HCT116 (cell line): ENCODE data around the gene PODN. TPM values are rescaled to one million over a fixed set of nuclear protein-coding genes. Genes with fewer than 3 reads are reported as not detected.

Source experiments
- ATAC-seq: fragments of 200-7000 bp; cut with Tn5 transposase; 2 replicates; pipeline ENCODE4 v1.9.1; 2020; ENCODE audit warnings: mild to moderate bottlenecking, moderate library complexity
- BruUV-seq: library from RNA; stranded (reverse); fragments of 400-500 nt; replicated peaks from 2 replicates; lab custom pipeline; 2021; lab: Mats Ljungman, UMichigan
- CTCF ChIA-PET: fragments of 300-600 bp; sonication (Branson Sonifier 250); formaldehyde crosslinking; loops from one replicate; lab custom pipeline; 2021; ENCODE audit warnings: antibody characterized with exemption; lab: Charles Lee
- POLR2A ChIA-PET: fragments of 300-600, 350-600 bp; sonication (Branson Sonifier 250); formaldehyde crosslinking; loops from one replicate; lab custom pipeline; 2021; ENCODE audit warnings: antibody characterized with exemption; lab: Charles Lee
- RAD21 ChIA-PET, 2 experiments: fragments of 300-600 bp; sonication (Branson Sonifier 250); formaldehyde crosslinking; loops; one replicate each; lab custom pipeline; 2023; ENCODE audit warnings: low total read pairs in 2 of 2; ENCODE audit not compliant: uncharacterized antibody in 2 of 2, unreplicated experiment in 2 of 2, low non-redundant PET in 1 of 2; lab: Charles Lee
- DNase-seq: peaks from one replicate; pipeline ENCODE4 v3.0.0-alpha.2; 2010; ENCODE audit warnings: low read depth, low spot score
- H2AFZ ChIP-seq: fragments of 200-600 bp; shearing (Covaris generic), sonication (generic); 2 replicates; pipeline ENCODE4 v1.6.1; 2017; ENCODE audit warnings: low read depth, mixed run types, mixed read lengths, antibody characterized with exemption, low read length; ENCODE audit not compliant: poor library complexity, severe bottlenecking
- H3K27ac ChIP-seq: 2 replicates; pipeline ENCODE4 v1.5.1; 2012; ENCODE audit warnings: low read depth, low read length
- H3K27me3 ChIP-seq: fragments of 200-600 bp; sonication (generic); 2 replicates; pipeline ENCODE4 v1.6.1; 2016; ENCODE audit warnings: mixed run types, low read length, mixed read lengths; ENCODE audit not compliant: insufficient read depth
- H3K36me3 ChIP-seq, 2 experiments: fragments of 200-500 bp in 1 of 2; fragments of 200-600 bp in 1 of 2; sonication (Bioruptor generic) in 1 of 2; sonication (generic) in 1 of 2; 2 replicates each; pipeline versions ENCODE4 v1.5.1 to v1.6.1; 2014 to 2016; ENCODE audit warnings: low read length in 2 of 2, inconsistent platforms in 1 of 2, mixed read lengths in 1 of 2, mixed run types in 1 of 2; ENCODE audit not compliant: insufficient read depth in 2 of 2, control insufficient read depth in 1 of 2
- H3K4me1 ChIP-seq, 2 experiments: fragments of 200-600 bp in 1 of 2; sonication (generic) in 1 of 2; 2 replicates each; pipeline versions ENCODE4 v1.5.1 to v1.6.1; 2012 to 2017; ENCODE audit warnings: low read length in 2 of 2, inconsistent platforms in 1 of 2, mild to moderate bottlenecking in 1 of 2, mixed read lengths in 1 of 2, mixed run types in 1 of 2, moderate library complexity in 1 of 2; ENCODE audit not compliant: insufficient read depth in 2 of 2, control insufficient read depth in 1 of 2
- H3K4me2 ChIP-seq: fragments of 200-600 bp; sonication (generic); 2 replicates; pipeline ENCODE4 v1.6.1; 2017; ENCODE audit warnings: mixed run types, low read length, mixed read lengths
- H3K4me3 ChIP-seq, 2 experiments: fragments of 200-600 bp in 1 of 2; sonication (generic) in 1 of 2; replicated peaks in 1 of 2; 2 replicates each; pipeline ENCODE4 v1.5.1; 2011 to 2016; ENCODE audit warnings: low read length in 2 of 2, control low read depth in 1 of 2, low read depth in 1 of 2, mild to moderate bottlenecking in 1 of 2, mixed read lengths in 1 of 2, mixed run types in 1 of 2
- H3K79me2 ChIP-seq: fragments of 200-600 bp; sonication (generic); 2 replicates; pipeline ENCODE4 v1.6.1; 2017; ENCODE audit warnings: mild to moderate bottlenecking, mixed run types, low read length, moderate library complexity, mixed read lengths; ENCODE audit not compliant: insufficient read depth
- H3K9ac ChIP-seq: fragments of 200-600 bp; sonication (generic); 2 replicates; pipeline ENCODE4 v1.6.1; 2016; ENCODE audit warnings: low read length, mixed read lengths
- H3K9me2 ChIP-seq: fragments of 200-600 bp; sonication (generic), shearing (Covaris generic); 2 replicates; pipeline ENCODE4 v1.6.1; 2017; ENCODE audit warnings: mixed run types, mild to moderate bottlenecking, moderate library complexity; ENCODE audit not compliant: insufficient read depth
- H3K9me3 ChIP-seq, 2 experiments: fragments of 200-500 bp in 1 of 2; fragments of 200-600 bp in 1 of 2; sonication (Bioruptor generic) in 1 of 2; sonication (generic) in 1 of 2; 2 replicates each; pipeline ENCODE4 v1.6.1; 2014 to 2017; ENCODE audit warnings: low read length in 2 of 2, mixed read lengths in 2 of 2, inconsistent platforms in 1 of 2, low read depth in 1 of 2, mild to moderate bottlenecking in 1 of 2, mixed run types in 1 of 2, moderate library complexity in 1 of 2; ENCODE audit not compliant: control insufficient read depth in 1 of 2, insufficient read depth in 1 of 2
- H4K20me1 ChIP-seq: fragments of 200-600 bp; sonication (generic), shearing (Covaris generic); 2 replicates; pipeline ENCODE4 v1.6.1; 2017; ENCODE audit warnings: mixed run types, mild to moderate bottlenecking, moderate library complexity; ENCODE audit not compliant: insufficient read depth
- ATF3 ChIP-seq: IDR thresholded peaks from 2 replicates; pipeline ENCODE4 v1.6.1; 2012
- CEBPB ChIP-seq: IDR thresholded peaks from 2 replicates; pipeline ENCODE4 v1.6.1; 2012; ENCODE audit warnings: low read depth
- CTCF ChIP-seq, 3 experiments: fragments of 200-600 bp in 1 of 3; sonication (generic) in 1 of 3; IDR thresholded peaks in 2 of 3; conservative IDR thresholded peaks in 1 of 3; 2 replicates each; pipeline ENCODE4 v1.5.1; 2012 to 2017; ENCODE audit warnings: low read depth in 2 of 3, low read length in 2 of 3, antibody characterized with exemption in 1 of 3, borderline replicate concordance in 1 of 3, control low read depth in 1 of 3, mild to moderate bottlenecking in 1 of 3, mixed read lengths in 1 of 3, mixed run types in 1 of 3, moderate library complexity in 1 of 3; ENCODE audit not compliant: insufficient read depth in 1 of 3
- EGR1 ChIP-seq: IDR thresholded peaks from 2 replicates; pipeline ENCODE4 v1.6.1; 2012; ENCODE audit warnings: low read depth
- EZH2 ChIP-seq: fragments of 200-600 bp; sonication (generic); IDR thresholded peaks from 2 replicates; pipeline ENCODE4 v1.6.1; 2017; ENCODE audit warnings: antibody characterized with exemption, mixed run types
- FOSL1 ChIP-seq: IDR thresholded peaks from 2 replicates; pipeline ENCODE4 v1.6.1; 2012; ENCODE audit warnings: low read depth
- JUND ChIP-seq: IDR thresholded peaks from 2 replicates; pipeline ENCODE4 v1.6.1; 2012
- MAX ChIP-seq: IDR thresholded peaks from 2 replicates; pipeline ENCODE4 v1.6.1; 2012
- POLR2A ChIP-seq: IDR thresholded peaks from 2 replicates; pipeline ENCODE4 v1.7.0; 2011; ENCODE audit warnings: borderline replicate concordance; ENCODE audit not compliant: insufficient read depth, insufficient read length; ENCODE audit errors: extremely low read depth
- POLR2AphosphoS5 ChIP-seq: IDR thresholded peaks from 2 replicates; pipeline ENCODE4 v1.6.1; 2011; ENCODE audit warnings: mild to moderate bottlenecking, low read depth, low read length, moderate library complexity
- SIN3A ChIP-seq: IDR thresholded peaks from 2 replicates; pipeline ENCODE4 v1.6.1; 2012; ENCODE audit warnings: low read depth
- SP1 ChIP-seq: IDR thresholded peaks from 2 replicates; pipeline ENCODE4 v1.6.1; 2012; ENCODE audit warnings: low read depth
- SRF ChIP-seq: IDR thresholded peaks from 2 replicates; pipeline ENCODE4 v1.6.1; 2012; ENCODE audit warnings: low read depth
- TCF7L2 ChIP-seq: IDR thresholded peaks from 2 replicates; pipeline ENCODE4 v1.7.0; 2011; ENCODE audit warnings: borderline replicate concordance, inconsistent platforms; ENCODE audit not compliant: insufficient read depth, insufficient read length; ENCODE audit errors: extremely low read depth
- ZBTB33 ChIP-seq: IDR thresholded peaks from 2 replicates; pipeline ENCODE4 v1.6.1; 2011; ENCODE audit warnings: mild to moderate bottlenecking, low read length, moderate library complexity; ENCODE audit not compliant: insufficient replicate concordance; ENCODE audit errors: extremely low read depth
- ZNF274 ChIP-seq: fragments of 200-500 bp; sonication (Bioruptor generic); IDR thresholded peaks from 2 replicates; pipeline ENCODE4 v1.6.1; 2014; ENCODE audit warnings: mild to moderate bottlenecking, low read depth, low read length, inconsistent platforms
- intact Hi-C: fragments of 100-400 bp; cut with micrococcal nuclease; formaldehyde crosslinking; loops from 2 replicates; pipeline ENCODE4 v1.10.0; 2022
- total RNA-seq: library from RNA; stranded (reverse); gene quantifications from one replicate; pipeline ENCODE4 v1.2.1, GENCODE V29; 2021; ENCODE audit not compliant: unreplicated experiment

Gene PODN
- total RNA-seq, 1 experiment from 2014 or later, result 0.22 TPM

GRCh38 chr1:53069663-53070327, 7.8 kb downstream of the PODN start:
- BruUV-seq, result no TSS peak
- intact Hi-C loops, result no loop called here
- H3K9ac ChIP-seq, result no peak overlapping the region

GRCh38 chr1:53070621-53071020, 8.6 kb downstream of the PODN start:
- Histone ChIP-seq H3K4me3 (no peak overlapping the region), H3K9me2 (no peaks in the 10 kb centered on the region), H3K9me3 (no peaks in the 10 kb centered on the region), H4K20me1 (no peaks in the 10 kb centered on the region), H3K27me3 (no peaks in the 10 kb centered on the region), H3K27ac (no peak overlapping the region), H3K79me2 (no peaks in the 10 kb centered on the region), H3K9ac (no peak overlapping the region), H3K36me3 (no peaks in the 10 kb centered on the region), H3K4me2 (no peak overlapping the region), H2AFZ (no peak overlapping the region), H3K4me1 (no peaks in the 10 kb centered on the region)
- TF ChIP-seq TCF7L2 (no peak), MAX (no peak), POLR2AphosphoS5 (no peak), EGR1 (no peak), ZBTB33 (no peak), FOSL1 (no peak), POLR2A (no peak), SIN3A (no peak), SP1 (no peak), CTCF (IDR thresholded peaks at IDR 0.05 in 2 of 3, conservative IDR thresholded peaks at IDR 0.05 in 1 of 3; ENCODE audit: borderline replicate concordance in 1 of 3, insufficient read depth in 1 of 3, low read depth in 2 of 3, low read length in 2 of 3) (no peak), ZNF274 (no peak), ATF3 (no peak), CEBPB (no peak)
- ChIA-PET CTCF (no interaction called here), POLR2A (no interaction called here), RAD21 (no interaction called here)
- DNase-seq (no peak), ATAC-seq (no peak)
- no TSS peak for BruUV-seq
- intact Hi-C loops, result no loop called here

More at GRCh38 chr1:53069663-53070327, 7.8 kb downstream of the PODN start:
- POLR2A ChIA-PET, result no interaction called here
- Histone ChIP-seq H3K4me3 (no peak overlapping the region), H3K79me2 (no peaks in the 10 kb centered on the region), H3K27ac (no peak overlapping the region), H2AFZ (no peak overlapping the region), H3K27me3 (no peaks in the 10 kb centered on the region), H3K9me3 (no peaks in the 10 kb centered on the region), H3K36me3 (no peaks in the 10 kb centered on the region), H3K4me1 (no peaks in the 10 kb centered on the region), H4K20me1 (no peaks in the 10 kb centered on the region), H3K9me2 (no peaks in the 10 kb centered on the region), H3K4me2 (no peak overlapping the region)
- no peak for DNase-seq
- TF ChIP-seq ZNF274, result no peak
- no peak for TF ChIP-seq SIN3A
- no peak for TF ChIP-seq MAX
- no peak for TF ChIP-seq EZH2
- no peak for TF ChIP-seq JUND
- TF ChIP-seq FOSL1, result no peak
- TF ChIP-seq SRF, result no peak
- RAD21 ChIA-PET, result no interaction called here
- CTCF ChIA-PET, result no interaction called here
- no peak for ATAC-seq
